Measurements from ENCODE around the gene OR5P2. TPM values are rescaled to one million over a fixed set of nuclear protein-coding genes. Genes with fewer than 3 reads are reported as not detected.
A peak's percentile ranks its signal among the peaks of the same experiment; 100 is the strongest.
"Not testable (repeated sequence)": the region's sequence is repeated elsewhere in the genome, so short reads cannot be mapped to it uniquely, and the experiment has no call there.

Gene OR5P2
- total RNA-seq = not detected

GRCh38 chr11:7796842-7797241 is at the start of gene OR5P2:
Gene OR5P2, minus strand, starts transcription at chr11:7796942. Its CDS starts 0 bp downstream, at chr11:7796942.
- Mint-ChIP-seq H3K4me1 (ENCODE audit: low read depth in 2 of 2) (no peaks in the 10 kb centered on the region), H3K9me3 (peaks cover 11% of the 10 kb centered on the region), H3K27ac (no peak within 1 kb of the TSS), H3K36me3 (no peaks in the 10 kb centered on the region), H3K4me3 (no peak within 1 kb of the TSS), H3K27me3 (peaks cover 0 to 3% of the 10 kb centered on the region in 2 donors)
- DNase-seq (ENCODE audit: low spot score) = no peak
- ATAC-seq = no peak

- H3K4me1 Mint-ChIP-seq (ENCODE audit: low read depth in 2 of 2) = no peaks in the 10 kb centered on the region
- H3K9me3 Mint-ChIP-seq = no peaks in the 10 kb centered on the region
- H3K36me3 Mint-ChIP-seq = no peaks in the 10 kb centered on the region
- no peak for ATAC-seq
- H3K4me3 Mint-ChIP-seq = no peak overlapping the region
- H3K27me3 Mint-ChIP-seq = peaks cover 2 to 25% of the 10 kb centered on the region in 2 donors
- no peak overlapping the region for H3K27ac Mint-ChIP-seq
- DNase-seq (ENCODE audit: low spot score) = no peak
Observed at GRCh38 chr11:7846003-7846402, 49.3 kb upstream of the OR5P2 start.

- H3K4me3 Mint-ChIP-seq = no peak overlapping the region
- no peaks in the 10 kb centered on the region for H3K9me3 Mint-ChIP-seq
- no peaks in the 10 kb centered on the region for H3K4me1 Mint-ChIP-seq (ENCODE audit: low read depth in 2 of 2)
- no peak for ATAC-seq
- no peaks in the 10 kb centered on the region for H3K36me3 Mint-ChIP-seq
- no peak overlapping the region for H3K27ac Mint-ChIP-seq
- DNase-seq (ENCODE audit: low spot score) = no peak
- H3K27me3 Mint-ChIP-seq = peaks cover 2 to 20% of the 10 kb centered on the region in 2 donors
Observed at GRCh38 chr11:7844986-7845385, 48.2 kb upstream of the OR5P2 start.

- H3K36me3 Mint-ChIP-seq = no peaks in the 10 kb centered on the region
- DNase-seq (ENCODE audit: low spot score) (no peak), ATAC-seq (no peak)
- H3K4me3 Mint-ChIP-seq = no peak overlapping the region
- H3K27me3 Mint-ChIP-seq = peaks cover 2 to 17% of the 10 kb centered on the region in 2 donors
- H3K27ac Mint-ChIP-seq = no peak overlapping the region
- no peaks in the 10 kb centered on the region for H3K9me3 Mint-ChIP-seq
- no peaks in the 10 kb centered on the region for H3K4me1 Mint-ChIP-seq (ENCODE audit: low read depth in 2 of 2)
Observed at GRCh38 chr11:7844521-7844920, 47.8 kb upstream of the OR5P2 start.

- peaks cover 2 to 20% of the 10 kb centered on the region in 2 donors for H3K27me3 Mint-ChIP-seq
- no peak for DNase-seq (ENCODE audit: low spot score)
- H3K4me3 Mint-ChIP-seq = no peak overlapping the region
- no peaks in the 10 kb centered on the region for H3K36me3 Mint-ChIP-seq
- H3K9me3 Mint-ChIP-seq = no peaks in the 10 kb centered on the region
- no peak overlapping the region for H3K27ac Mint-ChIP-seq
- H3K4me1 Mint-ChIP-seq (ENCODE audit: low read depth in 2 of 2) = no peaks in the 10 kb centered on the region
- no peak for ATAC-seq
Observed at GRCh38 chr11:7840578-7840977, 43.8 kb upstream of the OR5P2 start.

GRCh38 chr11:7833527-7833926 is 36.8 kb upstream of the OR5P2 start:
- Mint-ChIP-seq H3K27ac (no peak overlapping the region), H3K4me3 (no peak overlapping the region)
- ATAC-seq = no peak

GRCh38 chr11:7830740-7831139 is 34.0 kb upstream of the OR5P2 start, which contains the start of gene OR5P3:
Gene OR5P3, minus strand, starts transcription at chr11:7830840.
- no peak within 1 kb of the TSS for H3K4me3 Mint-ChIP-seq

More at GRCh38 chr11:7833527-7833926, 36.8 kb upstream of the OR5P2 start:
- Mint-ChIP-seq H3K9me3 (peaks cover 3% of the 10 kb centered on the region), H3K4me1 (ENCODE audit: low read depth in 2 of 2) (no peaks in the 10 kb centered on the region), H3K36me3 (no peaks in the 10 kb centered on the region), H3K27me3 (peaks cover 3 to 7% of the 10 kb centered on the region in 2 donors)
- DNase-seq (ENCODE audit: low spot score) = no peak

GRCh38 chr11:7826324-7826723 is 29.6 kb upstream of the OR5P2 start:
- ATAC-seq (no peak), DNase-seq (ENCODE audit: low spot score) (no peak)
- H3K36me3 Mint-ChIP-seq = no peaks in the 10 kb centered on the region
- H3K27me3 Mint-ChIP-seq = peaks cover 0 to 6% of the 10 kb centered on the region in 2 donors
- H3K9me3 Mint-ChIP-seq = peaks cover 9% of the 10 kb centered on the region
- H3K4me1 Mint-ChIP-seq (ENCODE audit: low read depth in 2 of 2) = no peaks in the 10 kb centered on the region
- no peak overlapping the region for H3K4me3 Mint-ChIP-seq
- no peak overlapping the region for H3K27ac Mint-ChIP-seq

More at GRCh38 chr11:7830740-7831139, 34.0 kb upstream of the OR5P2 start, which contains the start of gene OR5P3:
- no peak within 1 kb of the TSS for H3K27ac Mint-ChIP-seq
- no peaks in the 10 kb centered on the region for H3K4me1 Mint-ChIP-seq (ENCODE audit: low read depth in 2 of 2)
- H3K27me3 Mint-ChIP-seq = peaks cover 3 to 6% of the 10 kb centered on the region in 2 donors
- ATAC-seq = no peak
- H3K36me3 Mint-ChIP-seq = no peaks in the 10 kb centered on the region
- DNase-seq (ENCODE audit: low spot score) = no peak
- peaks cover 12% of the 10 kb centered on the region for H3K9me3 Mint-ChIP-seq

GRCh38 chr11:7820417-7820816 is 23.7 kb upstream of the OR5P2 start:
- not testable (repeated sequence) for ATAC-seq; H3K4me1 Mint-ChIP-seq (ENCODE audit: low read depth in 2 of 2); H3K27ac Mint-ChIP-seq; DNase-seq (ENCODE audit: low spot score); H3K27me3 Mint-ChIP-seq; H3K36me3 Mint-ChIP-seq; H3K4me3 Mint-ChIP-seq
- peaks cover 14% of the 10 kb centered on the region for H3K9me3 Mint-ChIP-seq

- H3K9me3 Mint-ChIP-seq = peaks cover 18% of the 10 kb centered on the region
- not testable (repeated sequence) for H3K27ac Mint-ChIP-seq; H3K36me3 Mint-ChIP-seq; ATAC-seq; H3K4me3 Mint-ChIP-seq; H3K27me3 Mint-ChIP-seq; DNase-seq (ENCODE audit: low spot score); H3K4me1 Mint-ChIP-seq (ENCODE audit: low read depth in 2 of 2)
Observed at GRCh38 chr11:7814897-7815296, 18.2 kb upstream of the OR5P2 start.

GRCh38 chr11:7810301-7810700 is 13.6 kb upstream of the OR5P2 start:
- not testable (repeated sequence) for H3K36me3 Mint-ChIP-seq; H3K27ac Mint-ChIP-seq; H3K4me3 Mint-ChIP-seq; H3K4me1 Mint-ChIP-seq (ENCODE audit: low read depth in 2 of 2); H3K27me3 Mint-ChIP-seq; DNase-seq (ENCODE audit: low spot score); ATAC-seq
- peaks cover 21% of the 10 kb centered on the region for H3K9me3 Mint-ChIP-seq

- no peak overlapping the region for H3K27ac Mint-ChIP-seq
- ATAC-seq = no peak
- H3K4me3 Mint-ChIP-seq = no peak overlapping the region
- no peak for DNase-seq (ENCODE audit: low spot score)
- H3K27me3 Mint-ChIP-seq = peaks cover 0 to 3% of the 10 kb centered on the region in 2 donors
- no peaks in the 10 kb centered on the region for H3K4me1 Mint-ChIP-seq (ENCODE audit: low read depth in 2 of 2)
- no peaks in the 10 kb centered on the region for H3K36me3 Mint-ChIP-seq
- H3K9me3 Mint-ChIP-seq = peaks cover 11% of the 10 kb centered on the region
Observed at GRCh38 chr11:7793233-7793632, 3.5 kb downstream of the OR5P2 start.

GRCh38 chr11:7787239-7787638 is 9.5 kb downstream of the OR5P2 start:
- H3K27me3 Mint-ChIP-seq = peaks cover 0 to 7% of the 10 kb centered on the region in 2 donors
- H3K27ac Mint-ChIP-seq = no peak overlapping the region
- peaks cover 17% of the 10 kb centered on the region for H3K9me3 Mint-ChIP-seq
- H3K4me3 Mint-ChIP-seq = no peak overlapping the region
- ATAC-seq (no peak), DNase-seq (ENCODE audit: low spot score) (no peak)
- H3K4me1 Mint-ChIP-seq (ENCODE audit: low read depth in 2 of 2) = no peaks in the 10 kb centered on the region
- H3K36me3 Mint-ChIP-seq = peaks cover 7% of the 10 kb centered on the region

GRCh38 chr11:7775689-7776088 is 21.1 kb downstream of the OR5P2 start:
- no peaks in the 10 kb centered on the region for H3K4me1 Mint-ChIP-seq (ENCODE audit: low read depth in 2 of 2)
- no peak overlapping the region for H3K4me3 Mint-ChIP-seq
- H3K27me3 Mint-ChIP-seq = peaks cover 0 to 5% of the 10 kb centered on the region in 2 donors
- no peak for ATAC-seq
- H3K36me3 Mint-ChIP-seq = no peaks in the 10 kb centered on the region
- no peak overlapping the region for H3K27ac Mint-ChIP-seq
- peaks cover 2% of the 10 kb centered on the region for H3K9me3 Mint-ChIP-seq
- DNase-seq (ENCODE audit: low spot score) = no peak

- peaks cover 17% of the 10 kb centered on the region for H3K9me3 Mint-ChIP-seq
- peak; percentile 59 for DNase-seq (ENCODE audit: low spot score)
- not testable (repeated sequence) for H3K4me3 Mint-ChIP-seq; H3K27me3 Mint-ChIP-seq; ATAC-seq; H3K4me1 Mint-ChIP-seq (ENCODE audit: low read depth in 2 of 2); H3K36me3 Mint-ChIP-seq; H3K27ac Mint-ChIP-seq
Observed at GRCh38 chr11:7764301-7764700, 32.4 kb downstream of the OR5P2 start.
